ENCODE results near the gene EPN2.

Gene EPN2

GRCh38 chr17:19288453-19288852, 51.3 kb downstream of the EPN2 start:
- H3K27me3 ChIP-seq (ENCODE audit: insufficient read depth, low read depth): no peaks in the 10 kb centered on the region

DNA sequence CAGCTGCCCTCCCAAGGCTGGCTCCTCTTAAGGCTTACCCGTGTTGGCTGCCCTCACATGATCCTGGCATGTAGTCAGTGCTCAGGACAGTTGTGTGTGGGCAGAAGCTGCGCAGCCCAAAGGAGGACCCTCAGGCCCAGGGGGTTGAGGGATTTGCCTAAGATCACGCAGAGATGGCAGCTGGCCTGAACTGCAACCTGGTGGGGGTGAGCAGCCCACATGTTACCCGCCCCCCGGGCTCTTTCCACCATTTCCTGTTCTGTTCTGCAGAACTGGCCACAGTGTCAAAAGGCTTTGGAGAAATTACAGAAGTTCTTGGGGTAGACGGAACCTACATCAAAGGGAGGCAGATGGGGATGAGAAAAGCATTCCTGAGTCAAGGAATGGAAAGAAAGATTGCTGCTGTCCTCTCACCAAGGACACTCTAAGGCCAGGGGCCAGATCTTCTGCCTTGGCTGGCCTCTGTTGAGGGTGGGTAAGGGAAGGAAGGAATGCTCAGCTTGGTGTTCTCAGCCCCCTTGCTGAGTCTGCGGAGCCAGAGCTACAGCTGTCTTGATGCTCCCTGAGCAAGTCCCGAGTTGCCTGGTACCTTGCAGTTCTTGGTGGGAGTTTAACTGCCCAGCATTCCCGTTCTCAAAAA, 53.0 kb downstream of the EPN2 start:
- TF ChIP-seq CTCF (conservative IDR thresholded peaks at IDR 0.05; ENCODE audit: low read depth, low read length): no peak
- Histone ChIP-seq H3K27me3 (ENCODE audit: insufficient read depth, low read depth) (no peaks in the 10 kb centered on the region), H3K36me3 (ENCODE audit: insufficient read depth) (no peaks in the 10 kb centered on the region), H3K4me3 (IDR thresholded peaks at IDR 0.05; ENCODE audit: insufficient read depth, low read depth, low read length) (no peak overlapping the region), H3K79me2 (ENCODE audit: insufficient read depth, low read depth) (no peaks in the 10 kb centered on the region), H3K27ac (no peak overlapping the region), H2AFZ (ENCODE audit: low read depth) (no peak overlapping the region), H3K9ac (no peak overlapping the region), H3K4me1 (ENCODE audit: low read depth, poor library complexity, severe bottlenecking) (no peaks in the 10 kb centered on the region), H3K4me2 (no peak overlapping the region), H4K20me1 (ENCODE audit: insufficient read depth) (no peaks in the 10 kb centered on the region)

More at GRCh38 chr17:19288453-19288852, 51.3 kb downstream of the EPN2 start:
- Histone ChIP-seq H3K4me1 (ENCODE audit: low read depth, poor library complexity, severe bottlenecking) (peaks cover 17% of the 10 kb centered on the region), H3K27ac (no peak overlapping the region), H4K20me1 (ENCODE audit: insufficient read depth) (no peaks in the 10 kb centered on the region), H3K36me3 (ENCODE audit: insufficient read depth) (no peaks in the 10 kb centered on the region), H3K4me3 (IDR thresholded peaks at IDR 0.05; ENCODE audit: insufficient read depth, low read depth, low read length) (no peak overlapping the region), H3K79me2 (ENCODE audit: insufficient read depth, low read depth) (no peaks in the 10 kb centered on the region), H3K4me2 (no peak overlapping the region), H3K9ac (no peak overlapping the region), H2AFZ (ENCODE audit: low read depth) (no peak overlapping the region)
- TF ChIP-seq CTCF (conservative IDR thresholded peaks at IDR 0.05; ENCODE audit: low read depth, low read length): no peak

DNA sequence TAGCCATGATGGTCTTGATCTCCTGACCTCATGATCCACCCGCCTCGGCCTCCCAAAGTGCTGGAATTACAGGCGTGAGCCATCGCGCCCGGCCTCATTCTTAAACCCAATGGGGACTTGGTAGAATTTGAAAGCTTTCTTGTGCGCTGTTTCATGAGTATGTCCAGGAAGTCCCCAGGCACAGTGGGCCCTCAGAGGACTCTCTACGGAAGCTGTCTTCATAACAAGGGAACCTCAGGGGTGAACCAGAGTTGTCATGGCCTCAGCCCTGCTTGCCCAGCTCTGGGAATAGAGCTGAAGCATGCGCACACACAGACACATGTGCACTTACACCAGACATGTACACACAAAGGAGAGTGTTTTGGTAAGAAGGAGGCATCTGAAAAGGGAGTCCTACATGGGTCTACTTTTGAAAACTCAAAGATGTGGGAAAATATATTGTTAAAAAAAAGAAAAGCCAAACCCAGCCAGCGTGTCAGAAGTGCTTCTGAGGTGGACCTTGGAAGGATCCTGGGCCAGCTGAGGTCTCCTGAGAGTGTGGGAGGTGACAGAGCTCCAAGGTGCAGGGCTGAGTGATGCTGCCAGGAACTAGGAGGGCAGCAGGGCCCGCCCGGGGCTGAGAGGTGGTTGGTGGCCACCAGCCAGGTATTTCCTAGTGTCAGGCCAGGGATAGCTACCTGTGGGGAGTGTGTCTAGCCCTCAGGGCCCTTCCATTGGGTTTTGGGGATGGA, 54.6 kb downstream of the EPN2 start:
- no peaks in the 10 kb centered on the region for H4K20me1 ChIP-seq (ENCODE audit: insufficient read depth)
- no peaks in the 10 kb centered on the region for H3K79me2 ChIP-seq (ENCODE audit: insufficient read depth, low read depth)
- no peak overlapping the region for H3K27ac ChIP-seq
- H3K9ac ChIP-seq: no peak overlapping the region
- no peak overlapping the region for H2AFZ ChIP-seq (ENCODE audit: low read depth)
- no peak for TF ChIP-seq CTCF (conservative IDR thresholded peaks at IDR 0.05; ENCODE audit: low read depth, low read length)
- H3K27me3 ChIP-seq (ENCODE audit: insufficient read depth, low read depth): no peaks in the 10 kb centered on the region
- no peaks in the 10 kb centered on the region for H3K4me1 ChIP-seq (ENCODE audit: low read depth, poor library complexity, severe bottlenecking)
- H3K4me2 ChIP-seq: no peak overlapping the region
- no peaks in the 10 kb centered on the region for H3K36me3 ChIP-seq (ENCODE audit: insufficient read depth)
- H3K4me3 ChIP-seq (IDR thresholded peaks at IDR 0.05; ENCODE audit: insufficient read depth, low read depth, low read length): no peak overlapping the region

GRCh38 chr17:19292377-19292711, 55.2 kb downstream of the EPN2 start:
- no peak for TF ChIP-seq CTCF (conservative IDR thresholded peaks at IDR 0.05; ENCODE audit: low read depth, low read length)
- no peaks in the 10 kb centered on the region for H3K27me3 ChIP-seq (ENCODE audit: insufficient read depth, low read depth)
- H3K36me3 ChIP-seq (ENCODE audit: insufficient read depth): no peaks in the 10 kb centered on the region
- no peak overlapping the region for H3K4me3 ChIP-seq (IDR thresholded peaks at IDR 0.05; ENCODE audit: insufficient read depth, low read depth, low read length)
- H3K27ac ChIP-seq: no peak overlapping the region
- H3K4me1 ChIP-seq (ENCODE audit: low read depth, poor library complexity, severe bottlenecking): no peaks in the 10 kb centered on the region
- H3K9ac ChIP-seq: no peak overlapping the region
- H3K79me2 ChIP-seq (ENCODE audit: insufficient read depth, low read depth): no peaks in the 10 kb centered on the region
- H3K4me2 ChIP-seq: no peak overlapping the region
- no peaks in the 10 kb centered on the region for H4K20me1 ChIP-seq (ENCODE audit: insufficient read depth)
- no peak overlapping the region for H2AFZ ChIP-seq (ENCODE audit: low read depth)

Data from KMS-11 (cell line).